ENCODE results near the gene SMCO4.

SMCO4 gene

GRCh38 chr11:93571612-93572011 lies 28.4 kb upstream of the SMCO4 start:
- Histone ChIP-seq H3K4me1 (ENCODE audit: low read depth, poor library complexity, severe bottlenecking) (no peaks in the 10 kb centered on the region), H3K27me3 (ENCODE audit: insufficient read depth, low read depth) (no peaks in the 10 kb centered on the region), H3K9ac (no peak overlapping the region), H3K4me3 (IDR thresholded peaks at IDR 0.05; ENCODE audit: insufficient read depth, low read depth, low read length) (no peak overlapping the region), H3K4me2 (no peak overlapping the region), H4K20me1 (ENCODE audit: insufficient read depth) (no peaks in the 10 kb centered on the region), H3K79me2 (ENCODE audit: insufficient read depth, low read depth) (no peaks in the 10 kb centered on the region), H3K27ac (no peak overlapping the region), H3K36me3 (ENCODE audit: insufficient read depth) (no peaks in the 10 kb centered on the region), H2AFZ (ENCODE audit: low read depth) (no peak overlapping the region)
- TF ChIP-seq CTCF (conservative IDR thresholded peaks at IDR 0.05; ENCODE audit: low read depth, low read length), result no peak

GRCh38 chr11:93570759-93571413 lies 27.7 kb upstream of the SMCO4 start:
- Histone ChIP-seq H3K27me3 (ENCODE audit: insufficient read depth, low read depth) (no peaks in the 10 kb centered on the region), H3K27ac (no peak overlapping the region), H3K9ac (no peak overlapping the region), H4K20me1 (ENCODE audit: insufficient read depth) (no peaks in the 10 kb centered on the region), H2AFZ (ENCODE audit: low read depth) (no peak overlapping the region), H3K79me2 (ENCODE audit: insufficient read depth, low read depth) (no peaks in the 10 kb centered on the region), H3K4me2 (no peak overlapping the region), H3K4me3 (IDR thresholded peaks at IDR 0.05; ENCODE audit: insufficient read depth, low read depth, low read length) (no peak overlapping the region), H3K4me1 (ENCODE audit: low read depth, poor library complexity, severe bottlenecking) (no peaks in the 10 kb centered on the region), H3K36me3 (ENCODE audit: insufficient read depth) (no peaks in the 10 kb centered on the region)
- no peak for TF ChIP-seq CTCF (conservative IDR thresholded peaks at IDR 0.05; ENCODE audit: low read depth, low read length)

- no peaks in the 10 kb centered on the region for H4K20me1 ChIP-seq (ENCODE audit: insufficient read depth)
- no peaks in the 10 kb centered on the region for H3K4me1 ChIP-seq (ENCODE audit: low read depth, poor library complexity, severe bottlenecking)
- H3K79me2 ChIP-seq (ENCODE audit: insufficient read depth, low read depth), result no peaks in the 10 kb centered on the region
- no peak overlapping the region for H3K9ac ChIP-seq
- no peak overlapping the region for H3K27ac ChIP-seq
- no peaks in the 10 kb centered on the region for H3K27me3 ChIP-seq (ENCODE audit: insufficient read depth, low read depth)
- no peak overlapping the region for H3K4me2 ChIP-seq
- TF ChIP-seq CTCF (conservative IDR thresholded peaks at IDR 0.05; ENCODE audit: low read depth, low read length), result no peak
- H3K36me3 ChIP-seq (ENCODE audit: insufficient read depth), result no peaks in the 10 kb centered on the region
- no peak overlapping the region for H3K4me3 ChIP-seq (IDR thresholded peaks at IDR 0.05; ENCODE audit: insufficient read depth, low read depth, low read length)
- no peak overlapping the region for H2AFZ ChIP-seq (ENCODE audit: low read depth)
Observed at GRCh38 chr11:93569496-93569895, 26.3 kb upstream of the SMCO4 start.

DNA sequence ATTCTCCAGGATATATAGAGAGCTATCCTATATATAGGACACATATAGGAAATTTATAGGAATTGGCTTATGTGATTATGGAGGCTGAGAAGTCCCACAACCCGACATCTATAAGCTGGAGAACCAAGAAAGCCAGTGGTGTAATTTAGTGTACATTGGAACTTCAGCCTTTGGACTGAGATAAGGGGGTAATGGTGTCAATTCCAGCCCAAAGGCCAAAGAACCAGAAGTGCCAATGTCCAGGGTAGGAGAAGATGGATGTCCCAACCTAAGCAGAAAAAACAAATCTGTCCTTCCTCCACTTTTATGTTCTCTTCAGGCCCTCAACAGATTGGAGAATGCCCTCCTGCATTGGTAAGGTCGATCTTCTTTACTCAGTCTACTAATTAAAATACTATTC lies 25.5 kb upstream of the SMCO4 start:
- TF ChIP-seq CTCF (conservative IDR thresholded peaks at IDR 0.05; ENCODE audit: low read depth, low read length), result no peak
- Histone ChIP-seq H3K4me3 (IDR thresholded peaks at IDR 0.05; ENCODE audit: insufficient read depth, low read depth, low read length) (no peak overlapping the region), H3K36me3 (ENCODE audit: insufficient read depth) (no peaks in the 10 kb centered on the region), H3K27me3 (ENCODE audit: insufficient read depth, low read depth) (no peaks in the 10 kb centered on the region), H3K27ac (no peak overlapping the region), H3K4me1 (ENCODE audit: low read depth, poor library complexity, severe bottlenecking) (no peaks in the 10 kb centered on the region), H4K20me1 (ENCODE audit: insufficient read depth) (no peaks in the 10 kb centered on the region), H3K79me2 (ENCODE audit: insufficient read depth, low read depth) (no peaks in the 10 kb centered on the region), H2AFZ (ENCODE audit: low read depth) (no peak overlapping the region), H3K9ac (no peak overlapping the region), H3K4me2 (no peak overlapping the region)

All from KMS-11 (cell line).